ENCODE results near the gene EIF2AK2.

EIF2AK2 gene

GRCh38 chr2:37119157-37119556 lies 37.6 kb downstream of the EIF2AK2 start:
- no peaks in the 10 kb centered on the region for H3K9me3 ChIP-seq (replicated peaks; ENCODE audit: insufficient read depth, low read length)
- no peak overlapping the region for H3K4me2 ChIP-seq (ENCODE audit: low read depth, low read length)
- no peak for DNase-seq
- H3K27me3 ChIP-seq (replicated peaks; ENCODE audit: insufficient read depth, low read length) = no peaks in the 10 kb centered on the region
- TF ChIP-seq CTCF (IDR thresholded peaks at IDR 0.05; ENCODE audit: low read length) (no peak), EZH2phosphoT487 (IDR thresholded peaks at IDR 0.05; ENCODE audit: low read length) (no peak), EZH2 (optimal IDR thresholded peaks at IDR 0.05; ENCODE audit: low read depth, low read length) (no peak)
- H3K4me1 ChIP-seq (ENCODE audit: low read length) = no peaks in the 10 kb centered on the region
- no peaks in the 10 kb centered on the region for H3K9me2 ChIP-seq (replicated peaks; ENCODE audit: insufficient read depth, low read length)
- no peak overlapping the region for H3K4me3 ChIP-seq (ENCODE audit: low read length)
- no peaks in the 10 kb centered on the region; the same call in 1 of the 2 replicates for H3F3A ChIP-seq (ENCODE audit: insufficient read depth, low read length)
- H2AFZ ChIP-seq (ENCODE audit: low read length) = no peak overlapping the region
- H4K20me1 ChIP-seq (ENCODE audit: insufficient read depth, low read length) = no peaks in the 10 kb centered on the region
- no peaks in the 10 kb centered on the region for H3K79me2 ChIP-seq (ENCODE audit: low read length)
- H3K36me3 ChIP-seq (replicated peaks; ENCODE audit: insufficient read depth, low read length) = no peaks in the 10 kb centered on the region
- H3K9ac ChIP-seq (ENCODE audit: low read length) = no peak overlapping the region
- H3K27ac ChIP-seq (ENCODE audit: low read length) = no peak overlapping the region

- H3K79me2 ChIP-seq (ENCODE audit: low read length) = no peaks in the 10 kb centered on the region
- H3K9me3 ChIP-seq (replicated peaks; ENCODE audit: insufficient read depth, low read length) = no peaks in the 10 kb centered on the region
- H3K9ac ChIP-seq (ENCODE audit: low read length) = no peak overlapping the region
- no peaks in the 10 kb centered on the region for H3K4me1 ChIP-seq (ENCODE audit: low read length)
- no peaks in the 10 kb centered on the region for H4K20me1 ChIP-seq (ENCODE audit: insufficient read depth, low read length)
- TF ChIP-seq EZH2phosphoT487 (IDR thresholded peaks at IDR 0.05; ENCODE audit: low read length) (no peak), EZH2 (optimal IDR thresholded peaks at IDR 0.05; ENCODE audit: low read depth, low read length) (no peak), CTCF (IDR thresholded peaks at IDR 0.05; ENCODE audit: low read length) (no peak)
- H3K4me2 ChIP-seq (ENCODE audit: low read depth, low read length) = no peak overlapping the region
- no peak overlapping the region for H3K4me3 ChIP-seq (ENCODE audit: low read length)
- H3K27ac ChIP-seq (ENCODE audit: low read length) = no peak overlapping the region
- H3K36me3 ChIP-seq (replicated peaks; ENCODE audit: insufficient read depth, low read length) = no peaks in the 10 kb centered on the region
- H3K27me3 ChIP-seq (replicated peaks; ENCODE audit: insufficient read depth, low read length) = no peaks in the 10 kb centered on the region
- no peaks in the 10 kb centered on the region; the same call in 1 of the 2 replicates for H3F3A ChIP-seq (ENCODE audit: insufficient read depth, low read length)
- no peak for DNase-seq
- H3K9me2 ChIP-seq (replicated peaks; ENCODE audit: insufficient read depth, low read length) = no peaks in the 10 kb centered on the region
- H2AFZ ChIP-seq (ENCODE audit: low read length) = no peak overlapping the region
These were observed 39.2 kb downstream of the EIF2AK2 start for GRCh38 chr2:37117566-37117965.

GRCh38 chr2:37111958-37112357 lies 44.8 kb downstream of the EIF2AK2 start:
- no peak overlapping the region for H3K4me3 ChIP-seq (ENCODE audit: low read length)
- no peaks in the 10 kb centered on the region for H3K27me3 ChIP-seq (replicated peaks; ENCODE audit: insufficient read depth, low read length)
- H3F3A ChIP-seq (ENCODE audit: insufficient read depth, low read length) = no peaks in the 10 kb centered on the region; the same call in 1 of the 2 replicates
- no peaks in the 10 kb centered on the region for H3K79me2 ChIP-seq (ENCODE audit: low read length)
- no peak overlapping the region for H3K9ac ChIP-seq (ENCODE audit: low read length)
- TF ChIP-seq CTCF (IDR thresholded peaks at IDR 0.05; ENCODE audit: low read length) = no peak
- no peak for TF ChIP-seq EZH2 (optimal IDR thresholded peaks at IDR 0.05; ENCODE audit: low read depth, low read length)
- TF ChIP-seq EZH2phosphoT487 (IDR thresholded peaks at IDR 0.05; ENCODE audit: low read length) = no peak
- H4K20me1 ChIP-seq (ENCODE audit: insufficient read depth, low read length) = no peaks in the 10 kb centered on the region
- no peaks in the 10 kb centered on the region for H3K9me2 ChIP-seq (replicated peaks; ENCODE audit: insufficient read depth, low read length)
- H3K4me1 ChIP-seq (ENCODE audit: low read length) = no peaks in the 10 kb centered on the region
- H3K4me2 ChIP-seq (ENCODE audit: low read depth, low read length) = no peak overlapping the region
- no peak overlapping the region for H3K27ac ChIP-seq (ENCODE audit: low read length)
- H3K36me3 ChIP-seq (replicated peaks; ENCODE audit: insufficient read depth, low read length) = peaks cover 4% of the 10 kb centered on the region; the same call in 1 of the 2 replicates
- DNase-seq = no peak
- H3K9me3 ChIP-seq (replicated peaks; ENCODE audit: insufficient read depth, low read length) = no peaks in the 10 kb centered on the region
- no peak overlapping the region for H2AFZ ChIP-seq (ENCODE audit: low read length)

Data from MM.1S (cell line).